ENCODE results near the gene PARP11. TPM values are rescaled to one million over a fixed set of nuclear protein-coding genes. Genes with fewer than 3 reads are reported as not detected.
"Not testable (repeated sequence)": the region's sequence is repeated elsewhere in the genome, so short reads cannot be mapped to it uniquely, and the experiment has no call there.

PARP11 gene
- total RNA-seq, 1 donor from 2014 or later: 4.9 TPM

DNA sequence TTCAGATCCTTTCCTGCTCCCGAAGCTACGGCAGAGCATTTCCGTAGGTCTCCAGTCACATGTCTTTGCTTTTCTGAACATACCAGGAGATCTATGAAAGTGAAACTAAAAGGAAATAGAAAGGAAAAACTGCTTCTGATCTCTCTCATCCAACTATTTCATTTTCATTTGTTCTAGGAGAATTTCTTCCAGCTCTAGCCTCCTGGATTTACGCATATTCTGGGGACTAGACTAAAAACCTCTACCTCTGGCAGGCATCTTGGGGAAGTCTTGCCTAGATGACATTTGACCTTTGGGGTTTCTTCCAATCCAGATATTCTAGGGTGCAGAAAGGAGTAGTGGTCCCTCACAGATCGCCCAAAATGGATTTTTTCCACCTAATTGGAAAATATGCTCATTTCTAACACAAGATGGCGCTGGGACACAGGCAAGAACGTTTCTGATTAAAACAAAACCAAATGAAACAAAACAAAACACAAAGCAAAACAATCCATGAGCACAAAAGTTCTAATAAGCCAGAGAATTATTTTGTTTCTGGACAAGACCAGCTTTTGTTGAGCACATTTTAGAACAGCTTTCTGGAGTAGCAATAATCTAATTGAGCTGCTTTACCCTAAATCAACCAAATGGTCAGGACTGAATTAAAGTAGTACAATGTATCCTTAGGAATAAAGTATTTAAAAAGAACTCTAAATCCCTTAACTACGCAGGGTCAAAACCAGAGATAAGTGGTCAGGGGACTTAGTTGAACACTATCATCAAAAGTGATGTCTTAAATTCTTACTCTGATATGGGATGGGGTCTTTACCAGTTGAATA lies 12.3 kb upstream of the PARP11 start:
- intact Hi-C loops (cut with DNase I): loop anchor here (2.0 to 10.0 kb wide), 2 partner anchors 151 to 639 kb away; no protein-coding TSS in a partner anchor
- ATAC-seq (ENCODE audit: poor library complexity) (peak; percentile 70), DNase-seq (no peak)

GRCh38 chr12:3884671-3885070 lies 11.5 kb upstream of the PARP11 start:
- intact Hi-C loops (cut with DNase I): loop anchor here (2.0 to 10.0 kb wide), 3 partner anchors 152 to 640 kb away; no protein-coding TSS in a partner anchor
- DNase-seq: no peak
- no peak for ATAC-seq (ENCODE audit: poor library complexity)

- DNase-seq (no peak), ATAC-seq (ENCODE audit: poor library complexity) (no peak)
- intact Hi-C loops (cut with DNase I): loop anchor here (5.0 to 10.0 kb wide), 2 partner anchors 394 to 642 kb away; no protein-coding TSS in a partner anchor
Observed at GRCh38 chr12:3882896-3883564, 9.8 kb upstream of the PARP11 start.

GRCh38 chr12:3882406-3882805 lies 9.2 kb upstream of the PARP11 start:
- intact Hi-C loops (cut with DNase I): loop anchor here (5.0 to 10.0 kb wide), 2 partner anchors 395 to 642 kb away; no protein-coding TSS in a partner anchor
- no peak for ATAC-seq (ENCODE audit: poor library complexity)

GRCh38 chr12:3881281-3881950 lies 8.2 kb upstream of the PARP11 start:
- intact Hi-C loops (cut with DNase I): loop anchor here (5.0 to 10.0 kb wide), 2 partner anchors 396 to 643 kb away; no protein-coding TSS in a partner anchor
- ATAC-seq (ENCODE audit: poor library complexity): no peak

More at GRCh38 chr12:3882406-3882805, 9.2 kb upstream of the PARP11 start:
- no peak for DNase-seq

DNA sequence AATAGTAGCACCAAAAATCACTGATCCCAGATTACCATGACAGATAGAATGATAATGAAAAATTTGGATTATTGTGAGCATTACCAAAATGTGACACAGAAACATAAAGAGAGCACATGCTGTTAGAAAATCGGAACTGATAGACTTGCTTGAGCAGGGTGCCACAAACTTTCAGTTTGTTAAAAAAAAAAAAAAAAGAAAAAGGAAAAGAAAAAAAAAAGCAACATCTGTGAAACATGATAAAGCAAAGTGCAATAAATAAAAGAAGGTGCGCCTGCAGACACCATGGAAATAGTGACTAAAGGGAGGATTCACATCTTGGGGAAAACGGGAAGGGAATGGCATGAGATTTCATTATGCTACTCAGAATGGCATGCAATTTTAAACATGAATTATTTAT lies 6.6 kb upstream of the PARP11 start:
- no peak for DNase-seq
- ATAC-seq (ENCODE audit: poor library complexity): no peak

More at GRCh38 chr12:3881281-3881950, 8.2 kb upstream of the PARP11 start:
- DNase-seq: no peak

GRCh38 chr12:3871356-3871755 lies 1.8 kb downstream of the PARP11 start:
- intact Hi-C loops (cut with DNase I): no loop called here
- DNase-seq (no peak), ATAC-seq (ENCODE audit: poor library complexity) (no peak)

More for the DNA sequence above, 6.6 kb upstream of the PARP11 start:
- intact Hi-C loops (cut with DNase I): loop anchor here (5.0 to 10.0 kb wide), 2 partner anchors 397 to 645 kb away; no protein-coding TSS in a partner anchor

DNA sequence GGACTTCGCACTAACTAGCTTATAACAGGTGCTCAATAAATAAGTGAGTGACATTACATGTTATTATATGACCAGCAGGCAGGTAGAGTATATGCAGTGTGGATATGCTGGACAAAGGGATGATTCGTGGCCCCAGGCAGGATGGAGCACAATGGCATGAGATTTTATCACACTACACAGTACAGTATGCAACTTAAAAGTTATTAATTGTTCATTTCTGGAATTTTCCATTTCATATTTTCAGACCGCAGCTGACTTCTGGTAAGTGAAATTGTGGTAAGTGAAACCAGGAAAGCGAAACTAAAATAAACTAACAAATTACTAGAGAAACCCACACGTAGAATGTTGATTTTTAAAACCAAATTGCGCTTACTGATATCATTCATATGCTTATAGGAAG lies 3.3 kb downstream of the PARP11 start:
- ATAC-seq (ENCODE audit: poor library complexity) (no peak), DNase-seq (no peak)
- intact Hi-C loops (cut with DNase I): no loop called here

DNA sequence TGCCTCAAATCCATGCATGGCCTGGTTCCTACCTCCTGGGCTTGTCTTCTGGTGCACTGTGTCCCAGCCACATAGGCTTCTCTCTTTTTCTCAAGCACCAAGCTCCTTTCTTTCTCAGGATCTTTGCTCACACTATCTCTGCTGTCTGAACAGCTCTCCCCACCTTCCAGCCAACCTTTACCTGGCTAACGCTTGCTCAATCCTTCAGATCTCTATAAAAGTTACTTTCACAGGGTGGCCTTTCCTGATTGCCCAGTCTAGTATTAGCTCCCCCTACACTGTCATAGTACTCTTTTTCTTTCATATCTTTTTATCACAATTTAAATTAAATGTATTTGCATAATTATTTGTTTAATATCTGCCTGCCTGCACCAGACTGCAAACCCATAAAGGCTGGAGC lies 3.8 kb downstream of the PARP11 start:
- ATAC-seq (ENCODE audit: poor library complexity) (no peak), DNase-seq (no peak)
- intact Hi-C loops (cut with DNase I): no loop called here

DNA sequence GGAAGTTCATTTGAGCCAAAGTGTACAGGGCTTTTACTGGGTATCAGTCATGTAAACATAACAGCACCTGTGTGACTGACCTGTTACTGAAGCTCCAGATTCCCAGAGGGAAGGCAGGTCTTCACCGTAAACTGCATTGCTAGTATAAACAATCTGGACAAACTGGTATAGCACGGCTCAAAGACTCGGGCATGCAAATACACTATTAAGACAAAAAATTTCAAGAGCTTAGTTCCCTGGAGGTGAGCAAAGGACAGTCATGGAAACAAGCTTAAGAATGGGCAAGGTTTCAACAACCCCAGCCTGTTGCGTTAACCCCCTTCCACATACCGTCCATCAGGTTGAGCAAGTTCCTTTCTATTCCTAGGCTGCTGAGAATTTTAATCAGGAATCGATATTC lies 9.4 kb downstream of the PARP11 start:
- ATAC-seq (ENCODE audit: poor library complexity) (no peak), DNase-seq (no peak)
- intact Hi-C loops (cut with DNase I): no loop called here

GRCh38 chr12:3842517-3842916 lies 30.7 kb downstream of the PARP11 start:
- no peak for DNase-seq
- intact Hi-C loops (cut with DNase I): no loop called here
- no peak for ATAC-seq (ENCODE audit: poor library complexity)

GRCh38 chr12:3841783-3842182 lies 31.4 kb downstream of the PARP11 start:
- intact Hi-C loops (cut with DNase I): no loop called here

DNA sequence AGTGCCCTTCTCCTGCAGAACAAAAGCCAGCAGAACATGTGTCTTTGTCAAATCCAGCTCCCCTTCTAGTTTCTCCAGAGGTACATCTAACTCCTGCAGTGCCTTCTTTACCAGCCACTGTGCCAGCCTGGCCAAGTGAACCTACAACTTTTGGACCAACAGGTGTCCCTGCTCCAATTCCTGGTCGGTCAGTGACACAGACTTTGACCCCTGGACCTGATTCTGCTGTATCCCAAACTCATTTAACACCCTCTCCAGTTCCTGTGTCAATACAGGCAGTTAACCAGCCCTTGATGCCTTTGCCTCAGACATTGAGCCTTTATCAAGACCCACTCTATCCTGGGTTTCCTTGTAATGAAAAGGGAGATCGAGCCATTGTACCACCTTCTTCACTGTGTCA lies 32.4 kb downstream of the PARP11 start:
- ATAC-seq (ENCODE audit: poor library complexity); DNase-seq; intact Hi-C loops (cut with DNase I): not testable (repeated sequence)

More at GRCh38 chr12:3841783-3842182, 31.4 kb downstream of the PARP11 start:
- DNase-seq (no peak), ATAC-seq (ENCODE audit: poor library complexity) (no peak)

DNA sequence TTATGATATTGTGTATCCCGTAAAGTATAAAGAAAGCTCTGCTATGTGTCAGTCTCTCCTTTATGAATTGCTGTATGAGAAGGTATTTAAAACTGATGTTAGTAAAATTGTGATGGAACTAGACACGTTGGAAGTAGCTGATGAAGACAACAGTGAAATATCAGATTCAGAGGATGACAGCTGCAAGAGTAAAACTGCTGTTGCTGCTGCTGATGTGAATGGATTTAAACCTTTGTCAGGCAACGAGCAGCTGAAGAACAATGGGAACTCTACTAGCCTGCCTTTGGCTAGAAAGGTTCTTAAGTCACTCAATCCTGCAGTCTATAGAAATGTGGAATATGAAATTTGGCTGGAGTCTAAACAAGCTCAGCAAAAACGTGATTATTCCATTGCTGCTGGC lies 33.5 kb downstream of the PARP11 start:
- DNase-seq; intact Hi-C loops (cut with DNase I); ATAC-seq (ENCODE audit: poor library complexity): not testable (repeated sequence)

DNA sequence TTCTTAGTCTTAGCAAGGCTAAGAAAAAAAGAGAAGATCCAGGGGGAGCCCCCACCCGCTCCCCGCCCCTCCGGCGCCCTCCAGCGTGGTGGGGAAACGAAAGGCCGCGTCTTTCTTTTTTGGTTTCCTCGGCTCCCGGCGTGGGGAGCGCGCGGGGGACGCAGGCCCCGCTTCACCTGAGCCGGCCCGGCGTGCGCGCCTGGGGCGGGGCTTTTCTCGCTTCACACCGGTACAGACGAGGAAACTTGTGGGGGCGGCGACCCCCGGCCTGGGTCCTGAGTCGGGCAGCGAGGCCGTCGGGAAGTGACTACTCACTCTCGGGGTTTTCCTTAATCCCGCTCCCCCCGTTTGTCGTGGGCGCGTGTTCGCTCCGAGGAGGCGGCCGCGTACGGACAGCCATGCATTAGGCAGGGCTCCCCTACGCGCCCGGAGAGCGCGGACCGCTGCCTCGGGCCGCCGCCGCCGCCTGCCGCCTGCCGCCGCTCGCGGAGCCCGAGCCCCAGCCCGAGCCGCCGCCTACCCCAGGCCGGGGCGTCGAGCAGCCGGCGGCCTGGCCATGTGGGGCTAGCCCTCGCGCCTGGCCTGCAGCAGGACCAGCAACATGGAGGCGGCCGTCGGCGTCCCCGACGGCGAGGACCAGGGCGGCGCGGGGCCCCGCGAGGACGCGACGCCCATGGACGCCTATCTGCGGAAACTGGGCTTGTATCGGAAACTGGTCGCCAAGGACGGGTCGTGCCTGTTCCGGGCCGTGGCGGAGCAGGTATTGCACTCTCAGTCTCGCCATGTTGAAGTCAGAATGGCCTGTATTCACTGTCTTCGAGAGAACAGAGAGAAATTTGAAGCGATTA lies 34.3 kb downstream of the PARP11 start:
- ATAC-seq (ENCODE audit: poor library complexity); intact Hi-C loops (cut with DNase I): not testable (repeated sequence)
- peak; percentile 44 for DNase-seq

DNA sequence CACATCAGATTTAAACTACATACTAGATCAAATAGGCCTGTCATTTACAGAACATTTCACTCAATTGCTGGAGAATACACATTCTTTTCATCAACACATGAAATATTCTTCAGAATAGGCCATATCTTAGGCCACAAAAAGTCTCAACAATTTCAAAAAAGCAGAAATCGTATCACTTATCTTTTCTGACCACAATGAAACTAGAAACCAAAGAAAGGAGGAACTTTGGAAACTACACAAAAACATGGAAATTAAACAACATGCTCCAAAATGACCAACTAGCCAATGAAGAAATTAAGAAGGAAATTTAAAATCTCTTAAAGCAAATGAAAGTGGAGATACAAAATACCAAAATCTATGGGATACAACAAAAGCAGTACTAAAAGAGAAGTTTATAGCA lies 35.1 kb downstream of the PARP11 start:
- ATAC-seq (ENCODE audit: poor library complexity) (no peak), DNase-seq (no peak)
- intact Hi-C loops (cut with DNase I): no loop called here

DNA sequence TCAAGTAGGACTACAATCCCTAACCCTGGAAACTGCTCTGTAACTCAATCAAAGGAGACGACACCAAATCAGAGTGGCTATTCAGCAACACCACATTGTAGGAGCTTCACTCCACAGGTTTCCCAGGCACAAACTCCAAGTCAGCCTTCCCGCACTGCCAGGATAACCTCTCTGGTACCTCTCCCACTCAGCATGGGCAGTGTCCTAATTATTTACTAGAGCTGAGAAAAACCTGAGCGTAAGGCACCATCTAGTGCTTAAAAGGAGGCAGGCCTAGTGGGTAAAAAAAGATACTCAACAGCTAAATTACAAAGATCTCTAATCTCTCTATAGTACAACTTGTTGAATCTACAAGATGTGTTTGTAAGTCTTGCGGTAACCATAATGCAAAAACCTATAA lies 36.1 kb downstream of the PARP11 start:
- no peak for ATAC-seq (ENCODE audit: poor library complexity)
- intact Hi-C loops (cut with DNase I): no loop called here
- DNase-seq: no peak

DNA sequence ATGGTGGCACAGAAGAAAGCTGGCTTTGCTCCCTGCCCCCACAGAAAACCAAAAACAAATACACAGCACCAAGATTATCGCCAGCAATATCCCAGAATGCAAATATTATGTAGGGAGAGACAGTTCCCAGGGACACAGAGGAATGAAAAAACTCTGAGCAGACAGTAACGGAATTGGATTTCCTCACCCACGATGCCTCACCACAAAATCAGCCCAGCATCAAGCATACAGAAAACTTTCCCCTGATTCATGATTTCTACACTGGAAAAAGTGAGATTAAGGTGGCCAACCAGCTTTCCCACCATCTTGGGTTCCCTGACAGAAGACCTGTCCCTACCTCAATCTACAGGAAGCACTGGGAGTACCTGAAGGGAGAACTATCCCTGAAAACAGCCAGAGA lies 36.6 kb downstream of the PARP11 start:
- no peak for ATAC-seq (ENCODE audit: poor library complexity)
- DNase-seq: no peak
- intact Hi-C loops (cut with DNase I): no loop called here

Data from Right ventricle myocardium superior (tissue), 1 donor.